Suppressor macrophage treated with lipopolysaccharide for 4 hours (primary cell): ENCODE results near the gene DENND1B.
A peak's percentile ranks its signal among the peaks of the same experiment; 100 is the strongest.

Source experiments
- DNase-seq: peaks from one replicate; pipeline ENCODE4 v3.0.0-alpha.2; 2020

DENND1B gene, protein sequence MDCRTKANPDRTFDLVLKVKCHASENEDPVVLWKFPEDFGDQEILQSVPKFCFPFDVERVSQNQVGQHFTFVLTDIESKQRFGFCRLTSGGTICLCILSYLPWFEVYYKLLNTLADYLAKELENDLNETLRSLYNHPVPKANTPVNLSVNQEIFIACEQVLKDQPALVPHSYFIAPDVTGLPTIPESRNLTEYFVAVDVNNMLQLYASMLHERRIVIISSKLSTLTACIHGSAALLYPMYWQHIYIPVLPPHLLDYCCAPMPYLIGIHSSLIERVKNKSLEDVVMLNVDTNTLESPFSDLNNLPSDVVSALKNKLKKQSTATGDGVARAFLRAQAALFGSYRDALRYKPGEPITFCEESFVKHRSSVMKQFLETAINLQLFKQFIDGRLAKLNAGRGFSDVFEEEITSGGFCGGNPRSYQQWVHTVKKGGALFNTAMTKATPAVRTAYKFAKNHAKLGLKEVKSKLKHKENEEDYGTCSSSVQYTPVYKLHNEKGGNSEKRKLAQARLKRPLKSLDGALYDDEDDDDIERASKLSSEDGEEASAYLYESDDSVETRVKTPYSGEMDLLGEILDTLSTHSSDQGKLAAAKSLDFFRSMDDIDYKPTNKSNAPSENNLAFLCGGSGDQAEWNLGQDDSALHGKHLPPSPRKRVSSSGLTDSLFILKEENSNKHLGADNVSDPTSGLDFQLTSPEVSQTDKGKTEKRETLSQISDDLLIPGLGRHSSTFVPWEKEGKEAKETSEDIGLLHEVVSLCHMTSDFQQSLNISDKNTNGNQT

DNA sequence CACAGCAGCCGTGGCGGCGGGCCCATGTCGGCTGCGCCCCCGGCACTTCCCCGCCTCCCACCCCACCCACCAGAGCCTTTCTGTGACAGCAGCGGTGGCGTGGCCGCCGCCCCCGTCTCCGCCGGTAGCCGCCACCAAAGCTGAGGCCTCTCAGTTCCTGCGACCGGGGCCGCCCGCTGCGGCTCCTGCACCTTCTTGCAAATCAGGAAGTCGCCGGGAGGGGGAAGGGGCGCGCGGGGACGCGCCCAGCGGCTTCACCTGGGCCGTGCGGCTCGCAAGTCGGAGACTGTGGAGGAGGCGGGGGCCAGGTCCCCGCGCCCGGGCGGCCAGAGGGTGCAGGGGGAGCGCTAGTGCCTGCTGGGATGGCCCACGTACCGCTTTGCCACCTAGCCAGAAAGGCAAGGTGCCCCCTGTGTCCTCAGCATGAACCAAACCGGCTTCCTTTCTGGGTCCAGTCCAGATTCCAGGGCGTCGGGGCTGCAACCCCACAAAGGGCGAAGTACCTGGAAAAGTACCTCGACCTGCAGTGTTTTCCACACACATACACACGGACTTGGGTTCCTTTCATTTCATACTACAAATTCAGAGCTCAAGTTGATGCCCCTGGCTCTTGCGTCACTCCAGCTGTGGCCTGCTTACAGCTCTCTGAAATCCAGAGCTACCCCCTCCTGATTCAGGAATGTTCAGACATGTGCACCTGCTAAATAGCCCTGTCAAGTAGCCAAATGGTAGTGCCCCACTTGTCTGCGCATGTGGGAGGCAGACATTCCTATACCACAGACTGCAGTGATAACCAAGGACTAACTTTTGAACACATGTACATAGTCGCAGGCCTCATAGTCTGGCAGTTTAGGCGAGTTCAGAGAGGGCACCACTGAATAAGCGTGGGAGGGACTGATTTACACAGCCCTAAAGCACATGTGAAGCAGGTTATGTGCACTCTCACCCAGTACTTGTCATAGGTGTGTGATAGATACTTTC, at the start of gene DENND1B:
Gene DENND1B (minus strand): TSS at position 199 of the 981 bp plus-strand sequence. CDS start 325 bp downstream, outside the sequence.
- peak; percentile 66 for DNase-seq

DNA sequence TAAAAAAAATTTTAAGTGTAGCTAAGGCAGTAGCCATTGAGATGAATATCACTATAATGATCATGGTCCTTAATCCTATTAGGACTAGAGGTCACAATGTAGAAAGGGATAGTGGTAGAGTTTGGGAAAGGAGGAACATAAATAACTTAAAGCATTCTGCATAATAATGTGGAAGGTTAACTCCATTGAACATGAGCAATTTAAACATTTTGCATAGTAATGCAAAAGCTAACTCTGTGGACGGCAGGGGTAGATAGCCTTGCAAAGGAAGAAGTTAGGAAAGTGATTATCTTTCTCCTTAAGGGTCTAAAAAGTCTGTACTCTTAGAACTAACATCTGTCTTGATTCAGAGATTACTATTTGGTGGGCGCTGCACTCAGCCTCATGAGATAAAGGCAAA, 39.0 kb upstream of the DENND1B start:
- DNase-seq, result no peak

DNA sequence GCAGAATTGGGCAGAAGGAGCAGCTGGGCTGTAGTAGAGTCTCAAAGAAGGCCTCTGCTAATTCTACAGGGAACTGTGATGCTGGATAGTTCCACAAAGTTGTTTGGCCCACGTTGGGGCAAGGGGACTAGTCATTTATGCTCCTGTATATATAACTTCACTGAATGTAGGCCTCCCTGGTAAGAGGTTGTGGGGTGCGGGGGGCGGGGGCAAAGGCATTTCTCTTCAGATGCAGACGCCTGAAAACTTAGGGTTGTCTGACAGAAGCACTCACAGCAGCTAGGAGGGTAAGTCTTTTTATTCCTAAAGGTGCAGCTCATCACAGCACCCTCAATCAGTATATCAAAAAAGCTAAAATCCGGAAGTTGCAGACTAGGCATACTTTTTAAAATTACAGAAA, 38.5 kb upstream of the DENND1B start:
- DNase-seq, result no peak

DNA sequence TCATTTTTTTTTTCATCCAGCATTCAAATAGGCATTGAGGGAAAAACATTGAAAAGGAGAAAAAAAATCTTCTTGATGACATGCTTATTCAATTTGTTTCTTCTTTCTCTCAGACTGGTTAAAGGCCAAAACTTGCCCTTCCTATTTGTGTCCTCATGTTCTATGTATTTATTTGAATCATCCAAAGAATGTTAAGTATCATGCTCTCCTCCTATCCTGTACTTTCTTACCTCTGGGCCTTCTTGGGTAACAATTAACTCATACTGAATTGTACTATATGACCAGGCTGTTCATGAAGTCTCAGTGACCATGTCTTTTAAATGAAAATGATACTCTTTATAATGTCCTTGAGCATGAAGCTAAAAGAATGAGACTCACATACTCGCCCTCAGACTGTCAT, 36.5 kb upstream of the DENND1B start:
- DNase-seq, result no peak

DNA sequence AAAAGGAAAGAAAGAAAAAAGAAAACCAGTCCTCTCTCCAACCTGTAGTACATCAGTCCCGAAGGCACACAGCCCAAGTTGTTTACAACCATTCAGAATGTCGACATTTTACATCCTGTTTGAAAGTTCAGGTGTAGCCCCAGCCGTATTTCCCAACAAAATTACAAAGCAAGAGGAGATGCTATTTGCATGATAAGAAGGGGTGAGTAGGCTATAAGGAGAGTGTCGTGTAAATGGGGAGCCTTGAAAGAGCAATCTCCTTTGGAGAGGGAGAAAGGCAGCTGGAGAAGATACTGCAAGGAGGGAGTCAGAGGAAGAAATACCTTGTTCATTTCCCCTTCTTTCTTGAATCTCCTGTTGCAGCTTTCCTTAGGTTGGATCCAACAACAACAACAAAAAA, 35.5 kb upstream of the DENND1B start:
- DNase-seq, result no peak

DNA sequence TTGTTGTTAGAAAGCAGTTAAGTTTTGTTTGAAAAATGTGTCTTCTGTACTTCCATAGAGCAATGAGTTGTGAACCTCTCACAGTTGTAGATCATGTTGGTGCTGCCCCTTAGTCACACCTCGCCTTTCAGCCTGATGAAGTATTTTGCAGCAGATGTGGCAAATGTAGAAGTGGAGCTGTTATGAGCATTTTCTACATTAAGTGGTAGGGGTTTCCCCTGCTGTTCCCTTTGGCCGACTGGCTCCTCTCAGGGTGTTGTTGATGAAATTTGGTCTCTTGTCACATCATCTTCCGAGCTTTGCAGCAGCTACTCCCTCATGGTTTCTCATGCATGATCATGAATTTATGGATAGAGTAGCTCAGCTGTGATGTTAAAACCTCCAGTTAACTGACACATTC, 33.6 kb upstream of the DENND1B start:
- no peak for DNase-seq

DNA sequence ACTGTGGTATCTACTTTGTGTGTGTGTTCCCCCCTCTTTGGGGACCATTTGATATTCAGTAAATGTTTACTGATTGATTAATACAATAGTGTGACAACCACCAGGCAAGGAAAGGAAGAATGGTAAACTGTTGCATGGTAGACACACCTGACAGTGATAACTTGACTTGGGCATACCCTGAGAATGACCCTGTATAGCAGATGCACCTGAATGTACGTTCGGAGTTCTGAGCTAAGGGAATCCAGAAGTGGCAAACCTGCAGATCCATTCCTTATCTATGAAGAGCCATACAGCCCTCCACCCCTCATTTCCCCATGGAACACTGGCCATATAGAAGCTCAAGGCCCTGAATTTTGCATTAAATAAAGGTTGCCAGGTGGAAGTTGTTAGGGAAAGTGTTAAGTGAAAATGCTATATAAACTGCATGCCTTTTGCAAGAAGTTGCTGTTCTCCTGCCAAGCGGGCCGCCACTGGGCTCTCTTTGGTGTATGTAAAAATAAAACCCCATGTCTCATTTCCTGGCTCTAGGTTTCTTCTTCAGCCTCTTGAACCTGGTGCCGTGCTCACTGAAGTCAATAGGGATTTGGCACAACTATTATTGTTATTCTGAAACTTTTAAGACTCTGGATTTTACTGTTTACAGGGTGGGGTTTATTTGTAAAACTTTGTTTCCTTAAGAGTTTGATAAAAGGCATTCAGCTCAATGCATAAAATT, 32.6 kb upstream of the DENND1B start:
- no peak for DNase-seq

DNA sequence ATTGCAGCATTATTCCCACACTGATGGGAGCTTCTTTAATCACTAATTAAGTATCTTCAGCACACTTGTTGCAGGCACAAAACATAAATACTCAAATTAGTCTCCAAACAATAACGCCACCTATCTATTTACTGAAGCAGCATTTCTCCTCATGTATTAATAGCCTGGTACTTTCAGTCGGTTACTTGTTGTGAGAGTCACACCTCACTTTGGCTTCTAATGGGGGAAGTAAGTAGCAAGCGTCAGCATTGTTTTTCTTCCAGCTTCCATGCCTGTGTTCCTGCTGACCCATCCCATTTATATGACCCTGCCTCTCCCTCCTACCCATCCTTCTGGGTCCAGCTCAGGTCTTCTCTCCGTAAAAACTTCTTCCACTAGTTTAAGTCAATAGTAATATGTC, 31.9 kb upstream of the DENND1B start:
- DNase-seq, result no peak

DNA sequence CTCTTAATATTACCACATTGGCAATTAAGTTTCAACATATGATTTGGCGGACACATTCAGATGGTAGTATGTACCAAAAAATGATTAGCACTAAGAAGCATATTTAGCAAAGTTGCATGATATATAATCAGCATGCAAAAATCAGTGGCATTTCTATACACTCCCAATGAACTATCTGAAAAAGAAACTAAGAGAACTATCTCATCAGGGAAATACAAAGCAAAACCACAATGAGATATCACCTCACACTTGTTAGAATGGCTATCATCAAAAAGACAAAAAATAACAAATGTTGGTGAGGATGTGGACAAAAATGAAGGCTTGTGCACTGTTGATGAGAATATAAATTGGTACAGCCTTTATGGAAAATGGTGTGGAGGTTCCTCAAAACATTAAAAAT, 31.4 kb upstream of the DENND1B start:
- DNase-seq, result no peak

DNA sequence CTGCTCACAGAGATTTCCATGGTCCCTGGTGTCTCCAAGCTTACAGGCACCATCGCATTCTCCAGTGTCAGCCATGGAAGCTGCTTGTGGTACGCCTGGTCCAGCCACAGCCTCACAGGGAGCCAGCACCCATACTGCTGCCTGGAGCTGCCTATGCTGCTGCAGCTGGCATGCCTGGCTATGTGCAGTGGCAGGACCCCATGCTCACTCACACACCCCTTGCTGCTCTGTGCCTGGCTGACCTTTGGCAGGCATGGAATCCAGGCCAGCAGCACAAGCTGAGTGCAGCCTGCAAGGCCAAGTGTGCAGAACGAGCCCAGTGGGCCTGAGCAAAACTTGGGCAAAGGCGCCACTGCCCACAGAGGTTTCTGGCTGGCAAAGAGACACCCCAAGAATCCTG, 26.4 kb upstream of the DENND1B start:
- no peak for DNase-seq

DNA sequence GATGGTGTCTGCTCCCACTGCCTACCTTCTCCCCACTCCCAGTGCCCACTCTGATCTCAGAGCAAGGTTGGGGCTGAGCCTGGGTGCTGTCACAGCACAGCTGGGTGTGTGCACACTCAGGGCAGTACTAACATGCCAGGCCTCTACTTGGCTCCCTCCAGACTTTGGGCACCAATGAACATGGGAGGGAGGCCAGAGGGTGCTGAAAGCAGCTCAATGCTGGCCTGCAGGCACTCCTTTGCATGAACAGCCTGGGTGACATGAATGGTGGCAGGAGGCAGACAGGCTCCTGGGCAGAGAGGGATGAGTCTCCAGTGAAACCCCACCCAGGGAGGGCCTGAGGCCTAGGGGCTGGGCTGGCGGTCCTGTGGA, 25.8 kb upstream of the DENND1B start:
- no peak for DNase-seq

DNA sequence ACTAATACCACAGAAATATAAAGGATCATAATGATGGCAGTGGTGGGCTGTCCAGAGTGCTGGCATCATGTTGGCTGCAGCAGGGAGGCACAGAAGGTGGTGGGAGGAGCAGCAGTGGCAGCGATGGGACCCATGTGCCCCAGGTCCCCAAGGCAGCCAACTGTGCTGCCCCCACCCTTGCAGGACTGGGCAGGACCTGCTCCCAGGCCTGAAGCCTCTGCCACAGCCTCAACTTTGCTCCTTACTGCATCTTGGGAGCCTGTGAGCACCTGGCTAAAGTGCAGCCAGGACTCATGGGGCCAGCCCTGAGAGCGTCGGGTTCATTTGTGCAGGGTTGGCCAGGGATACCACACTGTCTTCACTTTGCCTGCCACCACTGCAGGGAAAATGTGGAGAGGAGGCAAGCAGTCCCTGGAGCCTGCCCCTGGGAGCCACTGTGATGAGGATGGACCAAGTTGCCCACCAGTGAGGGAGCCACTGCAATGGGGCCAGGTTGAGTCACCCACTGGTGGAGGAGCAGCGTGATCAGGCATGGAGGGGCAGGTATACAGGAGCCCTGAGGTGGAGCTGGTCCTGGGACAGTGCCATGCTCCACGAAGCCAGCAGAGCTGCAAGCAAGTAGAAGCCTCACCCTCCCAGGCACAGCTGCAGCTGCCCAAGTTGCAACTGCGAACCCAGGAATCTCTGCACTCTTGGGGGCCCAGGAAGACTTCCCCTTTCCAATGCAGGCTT, 25.3 kb upstream of the DENND1B start:
- DNase-seq, result no peak

DNA sequence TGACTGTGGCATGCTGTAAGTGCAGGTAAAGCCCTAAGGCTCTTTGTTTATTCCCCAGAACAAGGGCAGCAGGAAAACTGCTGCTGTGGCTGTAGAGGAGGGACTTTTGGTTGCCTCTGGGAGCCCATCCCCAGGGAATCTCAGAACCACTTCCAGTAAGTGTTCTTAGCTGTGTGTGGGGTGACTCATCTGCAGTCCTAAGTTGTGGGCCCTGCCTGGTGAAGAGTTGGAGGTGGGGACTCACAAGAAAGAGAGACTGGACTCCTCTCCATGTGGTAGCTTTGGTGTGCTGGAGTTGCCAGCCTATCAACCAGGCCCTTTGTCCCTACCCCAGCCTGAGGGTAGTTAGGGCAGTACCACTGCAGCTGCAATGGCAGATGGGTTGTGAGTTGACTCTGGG, 24.0 kb upstream of the DENND1B start:
- peak; percentile 12 for DNase-seq

DNA sequence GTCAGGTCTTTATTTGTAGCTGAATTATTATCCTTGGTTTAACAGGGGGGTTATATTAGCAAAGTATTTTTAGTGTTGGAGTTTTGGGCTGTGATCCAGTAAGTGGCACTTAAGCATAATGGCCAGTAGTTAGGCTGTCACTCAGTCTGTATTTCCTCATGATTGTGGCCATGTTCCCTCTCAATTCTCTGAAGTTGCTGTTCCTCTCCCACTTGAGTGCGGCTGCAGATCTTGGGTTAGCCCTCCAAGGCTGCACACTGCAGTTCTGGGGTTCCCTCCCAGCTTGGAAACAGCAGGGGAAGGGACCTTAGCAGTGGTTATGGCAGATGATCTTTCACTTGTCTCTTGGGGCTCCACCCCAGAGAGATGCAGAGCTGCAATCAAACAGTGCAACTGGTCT, 23.2 kb upstream of the DENND1B start:
- no peak for DNase-seq

DNA sequence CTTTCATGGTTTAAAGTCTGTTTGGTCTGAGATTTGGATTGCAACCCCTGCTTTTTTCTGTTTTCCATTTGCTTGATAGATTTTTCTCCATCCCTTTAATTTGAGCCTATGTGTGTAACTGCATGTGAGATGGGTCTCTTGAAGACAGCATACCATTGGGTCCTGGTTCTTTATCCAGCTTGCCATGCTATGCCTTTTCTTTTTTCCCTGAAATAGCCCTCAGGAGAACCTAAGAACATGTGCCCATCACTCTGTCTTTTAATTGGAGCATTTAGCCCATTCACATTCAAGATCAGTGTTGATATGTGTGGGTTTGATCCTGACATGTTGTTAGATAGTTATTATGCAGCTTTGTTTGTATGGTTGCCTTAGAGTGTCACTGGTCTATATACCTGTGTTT, 21.7 kb upstream of the DENND1B start:
- no peak for DNase-seq

DNA sequence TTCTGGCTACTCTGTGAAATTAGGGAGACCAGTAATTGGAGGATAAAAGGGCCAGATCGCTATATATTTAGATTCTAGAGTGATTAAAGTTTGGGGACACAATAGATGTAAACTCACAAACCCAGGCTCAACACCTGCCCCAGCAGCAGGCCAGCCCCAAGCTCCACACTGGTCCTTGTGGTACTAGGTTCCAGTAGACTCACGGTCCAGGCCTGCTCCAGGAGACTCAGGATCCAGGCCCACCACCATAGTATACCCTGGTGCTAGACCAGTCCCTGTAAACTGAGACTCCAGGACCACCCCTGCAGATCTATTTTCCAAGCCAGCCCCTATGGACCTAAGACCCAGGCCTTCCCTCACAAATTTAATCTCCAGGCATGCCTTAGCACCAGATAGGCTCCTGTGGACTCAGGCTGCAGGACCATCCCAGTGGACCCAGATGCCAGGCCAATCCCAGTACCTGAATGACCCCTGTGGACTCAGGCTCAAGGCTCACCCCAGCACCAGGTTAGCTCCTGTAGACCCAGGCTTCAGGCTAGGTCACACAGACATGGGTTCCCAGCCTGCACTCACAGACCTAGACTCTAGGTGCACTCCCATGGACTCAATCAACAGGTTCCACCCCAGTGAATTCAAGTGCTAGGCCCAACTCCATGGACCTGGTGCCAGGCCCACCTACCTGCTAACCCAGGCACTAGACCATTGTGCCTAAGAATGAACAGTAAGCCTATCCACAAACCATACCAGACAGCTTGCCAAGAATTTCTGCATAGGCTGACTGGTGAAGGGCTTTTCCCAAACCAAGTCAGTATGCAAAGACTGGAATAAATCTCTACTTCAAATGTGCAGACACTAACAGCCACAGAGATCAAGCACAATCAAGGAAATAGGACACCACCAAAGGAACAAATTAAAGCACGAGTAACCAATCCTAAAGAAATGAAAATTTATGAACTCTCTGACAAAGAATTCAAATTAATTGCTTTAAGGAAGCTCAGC, 13.8 kb upstream of the DENND1B start:
- DNase-seq, result no peak

DNA sequence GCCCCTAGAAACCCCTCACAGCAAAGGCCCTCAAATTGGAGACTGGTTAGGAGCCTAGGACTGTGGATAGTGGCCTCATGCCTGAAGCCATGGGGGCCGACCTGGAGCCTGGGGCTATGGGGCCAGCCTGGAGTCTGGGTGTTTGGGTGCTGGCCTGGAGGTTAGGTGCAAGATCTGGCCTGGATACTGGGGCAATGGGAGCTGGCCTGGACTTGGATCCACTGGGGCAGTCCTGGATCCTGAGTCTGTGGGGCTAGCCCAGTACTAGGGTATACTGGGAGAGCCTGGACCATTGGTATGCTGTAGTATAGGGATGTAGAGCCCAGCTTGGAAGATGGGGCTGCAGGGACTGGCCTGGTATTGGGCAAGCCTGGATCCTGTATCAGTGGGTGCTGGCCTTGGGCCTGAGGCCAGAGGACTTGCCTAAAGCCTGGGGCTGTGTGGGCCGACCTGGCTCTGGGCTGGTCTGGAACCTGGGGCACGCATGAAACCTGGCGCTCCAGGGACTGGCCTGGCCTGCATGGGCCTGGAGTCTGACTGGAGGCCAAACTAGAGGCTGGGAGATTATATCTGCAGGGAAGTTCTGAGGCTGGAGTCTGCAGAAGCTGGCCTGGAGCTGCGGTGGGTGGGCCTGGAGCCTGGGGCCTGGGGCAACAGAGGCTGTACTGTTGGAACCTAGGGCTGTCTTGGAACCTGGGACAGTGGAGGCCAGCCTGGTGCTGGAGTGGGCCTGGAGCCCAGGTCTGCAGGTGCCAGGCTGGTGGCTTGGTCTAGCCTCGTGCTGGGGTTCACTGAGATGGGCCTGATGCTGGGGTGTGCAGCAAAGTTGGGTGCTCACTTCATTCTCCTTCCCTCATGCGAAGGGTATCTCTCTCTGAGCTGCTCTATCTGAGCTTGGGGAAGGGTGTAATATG, 12.6 kb upstream of the DENND1B start:
- DNase-seq, result no peak

DNA sequence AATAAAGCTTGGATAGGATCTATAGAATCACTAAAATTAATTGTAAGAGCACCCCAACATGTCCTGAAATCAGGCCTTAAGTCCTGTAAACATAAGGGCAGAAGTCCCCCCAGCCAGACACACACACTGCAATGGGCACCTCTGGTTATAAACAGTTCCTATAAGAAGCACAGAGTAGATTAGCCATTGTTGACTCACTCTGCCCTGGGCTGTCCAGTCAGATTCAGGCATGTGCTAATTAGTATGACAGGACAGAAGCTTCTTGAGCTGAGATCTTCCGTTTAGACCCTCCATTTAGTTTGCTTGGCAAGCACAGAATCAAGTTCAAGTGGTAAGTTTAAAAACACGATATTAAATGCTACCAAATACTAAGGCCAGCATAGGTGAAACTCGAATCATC, 11.8 kb upstream of the DENND1B start:
- no peak for DNase-seq

DNA sequence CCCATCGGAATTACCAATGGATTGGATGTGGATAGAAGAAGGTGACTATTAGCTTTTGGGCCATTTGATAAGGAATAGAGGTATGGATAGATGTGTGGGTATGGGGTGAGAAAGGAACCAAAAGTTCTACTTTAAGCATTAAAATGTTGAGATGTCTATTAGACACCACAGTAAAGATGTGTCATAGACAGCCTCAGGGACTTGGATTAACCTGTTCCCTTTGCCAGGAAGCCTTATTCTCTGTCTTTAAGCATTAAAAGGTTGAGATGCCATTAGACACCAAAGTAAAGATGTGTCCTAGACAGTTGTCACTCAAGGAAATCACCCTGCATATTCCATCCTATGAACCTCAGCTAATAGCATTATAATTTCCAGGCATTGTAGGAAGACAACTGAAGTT, 11.0 kb upstream of the DENND1B start:
- no peak for DNase-seq
